HEK293 (cell line): ENCODE data around the gene C1orf35.

Experiments used
- CTCF ChIA-PET: fragments of 350-600 bp; formaldehyde crosslinking; extraction: SDS; loops from one replicate; lab custom pipeline; 2021; ENCODE audit warnings: antibody characterized with exemption; lab: Yijun Ruan, JAX
- POLR2A ChIA-PET: fragments of 300-600 bp; formaldehyde crosslinking; extraction: SDS; loops from one replicate; lab custom pipeline; 2020; ENCODE audit warnings: antibody characterized with exemption, inconsistent platforms; lab: Yijun Ruan, JAX
- H3K27ac ChIP-seq: fragments of 200-500 bp; sonication (Bioruptor generic); 2 replicates; pipeline ENCODE4 v1.5.1; 2014; ENCODE audit warnings: low read depth, low read length, control low read depth, inconsistent platforms; ENCODE audit errors: extremely low read depth
- H3K36me3 ChIP-seq, 2 experiments: fragments of 200-500 bp in 1 of 2; sonication (Bioruptor generic) in 1 of 2; 1 replicate in 1 of 2; 2 replicates in 1 of 2; pipeline ENCODE4 v1.5.1; 2014 to 2017; ENCODE audit warnings: inconsistent platforms in 2 of 2, low read length in 2 of 2; ENCODE audit not compliant: control insufficient read depth in 2 of 2, insufficient read depth in 1 of 2
- H3K4me1 ChIP-seq: fragments of 200-500 bp; sonication (Bioruptor generic); 2 replicates; pipeline ENCODE4 v1.5.1; 2014; ENCODE audit warnings: mild to moderate bottlenecking, low read length, inconsistent platforms; ENCODE audit not compliant: control insufficient read depth, insufficient read depth
- H3K4me3 ChIP-seq: 2 replicates; pipeline ENCODE4 v1.5.1; 2011; ENCODE audit warnings: low read depth, mild to moderate bottlenecking, control low read depth, low read length, moderate library complexity
- H3K9me3 ChIP-seq: fragments of 200-500 bp; sonication (Bioruptor generic); 2 replicates; pipeline ENCODE4 v1.5.1; 2014; ENCODE audit warnings: low read depth, low read length, inconsistent platforms; ENCODE audit not compliant: control insufficient read depth, insufficient read depth
- CTCF ChIP-seq: fragments of 450-650 bp; formaldehyde crosslinking; IDR thresholded peaks from 2 replicates; pipeline ENCODE4 v1.5.1; 2016; ENCODE audit warnings: missing biosample characterization, missing genetic modification characterization
- HOXD13 ChIP-seq: sonication (generic); formaldehyde crosslinking; IDR thresholded peaks from 2 replicates; pipeline ENCODE4 v1.8.0; 2022; ENCODE audit warnings: missing genetic modification reagents, borderline replicate concordance
- OSR2 ChIP-seq: fragments of 450-650 bp; formaldehyde crosslinking; IDR thresholded peaks from 2 replicates; pipeline ENCODE4 v1.5.1; 2016; ENCODE audit warnings: missing biosample characterization, missing genetic modification characterization
- TCF7L2 ChIP-seq: IDR thresholded peaks from 2 replicates; pipeline ENCODE4 v1.6.1; 2011; ENCODE audit warnings: low read depth, mild to moderate bottlenecking, inconsistent platforms, low read length, moderate library complexity, borderline replicate concordance
- TRIM28 ChIP-seq: IDR thresholded peaks from 2 replicates; pipeline ENCODE4 v1.6.1; 2011; ENCODE audit warnings: low read length, control low read depth, borderline replicate concordance
- ZBTB1 ChIP-seq: fragments of 450-650 bp; formaldehyde crosslinking; IDR thresholded peaks from 2 replicates; pipeline ENCODE4 v1.5.1; 2016; ENCODE audit warnings: missing biosample characterization, missing genetic modification characterization
- ZNF138 ChIP-seq: fragments of 450-650 bp; formaldehyde crosslinking; IDR thresholded peaks from 2 replicates; pipeline ENCODE4 v1.5.1; 2016; ENCODE audit warnings: missing biosample characterization, missing genetic modification characterization, borderline replicate concordance
- ZNF140 ChIP-seq: fragments of 450-650 bp; formaldehyde crosslinking; IDR thresholded peaks from 2 replicates; pipeline ENCODE4 v1.5.1; 2016; ENCODE audit warnings: missing biosample characterization, missing genetic modification characterization
- ZNF324 ChIP-seq: fragments of 450-650 bp; formaldehyde crosslinking; IDR thresholded peaks from 2 replicates; pipeline ENCODE4 v1.5.1; 2016; ENCODE audit warnings: missing biosample characterization, missing genetic modification characterization
- ZNF394 ChIP-seq: fragments of 450-650 bp; formaldehyde crosslinking; IDR thresholded peaks from 2 replicates; pipeline ENCODE4 v1.5.1; 2016; ENCODE audit warnings: missing biosample characterization, missing genetic modification characterization, mild to moderate bottlenecking, moderate library complexity, borderline replicate concordance
- ZNF423 ChIP-seq: fragments of 450-650 bp; formaldehyde crosslinking; IDR thresholded peaks from 2 replicates; pipeline ENCODE4 v1.5.1; 2016; ENCODE audit warnings: missing biosample characterization, missing genetic modification characterization
- ZNF488 ChIP-seq: fragments of 450-650 bp; formaldehyde crosslinking; IDR thresholded peaks from 2 replicates; pipeline ENCODE4 v1.5.1; 2016; ENCODE audit warnings: missing biosample characterization, missing genetic modification characterization
- ZNF521 ChIP-seq: fragments of 450-650 bp; formaldehyde crosslinking; IDR thresholded peaks from 2 replicates; pipeline ENCODE4 v1.5.1; 2017; ENCODE audit warnings: missing biosample characterization, mild to moderate bottlenecking, missing genetic modification characterization
- ZNF544 ChIP-seq: fragments of 450-650 bp; formaldehyde crosslinking; IDR thresholded peaks from 2 replicates; pipeline ENCODE4 v1.5.0; 2017; ENCODE audit warnings: missing biosample characterization, missing genetic modification characterization
- ZNF560 ChIP-seq: fragments of 450-650 bp; formaldehyde crosslinking; IDR thresholded peaks from 2 replicates; pipeline ENCODE4 v1.5.1; 2017; ENCODE audit warnings: missing biosample characterization, missing genetic modification characterization, borderline replicate concordance
- ZNF561 ChIP-seq: fragments of 450-650 bp; IDR thresholded peaks from 2 replicates; pipeline ENCODE4 v1.5.1; 2018; ENCODE audit warnings: missing biosample characterization, missing genetic modification characterization, borderline replicate concordance
- ZNF623 ChIP-seq: fragments of 450-650 bp; formaldehyde crosslinking; IDR thresholded peaks from 2 replicates; pipeline ENCODE4 v1.5.1; 2016; ENCODE audit warnings: missing biosample characterization, missing genetic modification characterization
- ZNF660 ChIP-seq: fragments of 450-650 bp; IDR thresholded peaks from 2 replicates; pipeline ENCODE4 v1.5.1; 2018; ENCODE audit warnings: missing biosample characterization, mild to moderate bottlenecking, missing genetic modification characterization
- ZNF664 ChIP-seq: fragments of 450-650 bp; formaldehyde crosslinking; IDR thresholded peaks from 2 replicates; pipeline ENCODE4 v1.5.1; 2016; ENCODE audit warnings: missing biosample characterization, missing genetic modification characterization
- ZNF701 ChIP-seq: fragments of 450-650 bp; formaldehyde crosslinking; IDR thresholded peaks from 2 replicates; pipeline ENCODE4 v1.5.1; 2016; ENCODE audit warnings: missing biosample characterization, missing genetic modification characterization
- ZNF830 ChIP-seq: fragments of 450-650 bp; IDR thresholded peaks from 2 replicates; pipeline ENCODE4 v1.5.0; 2018; ENCODE audit warnings: missing biosample characterization, missing genetic modification characterization, low read depth, mild to moderate bottlenecking, moderate library complexity
- ZSCAN30 ChIP-seq: fragments of 450-650 bp; IDR thresholded peaks from 2 replicates; pipeline ENCODE4 v1.5.1; 2018; ENCODE audit warnings: missing biosample characterization, mild to moderate bottlenecking, missing genetic modification characterization, moderate library complexity
- ZSCAN5A ChIP-seq: fragments of 450-650 bp; formaldehyde crosslinking; IDR thresholded peaks from 2 replicates; pipeline ENCODE4 v1.5.1; 2016; ENCODE audit warnings: missing biosample characterization, missing genetic modification characterization
- TF ChIP-seq, protein P1 (sequence below): fragments of 450-650 bp; IDR thresholded peaks from 2 replicates; pipeline ENCODE4 v1.5.1; 2018; ENCODE audit warnings: missing biosample characterization, mild to moderate bottlenecking, missing genetic modification characterization
- TF ChIP-seq, protein P2 (sequence below): sonication (generic); formaldehyde crosslinking; IDR thresholded peaks from 2 replicates; pipeline ENCODE4 v1.8.1; 2022; ENCODE audit warnings: mild to moderate bottlenecking, moderate library complexity, missing genetic modification reagents
- TF ChIP-seq, protein P3 (sequence below): fragments of 450-650 bp; formaldehyde crosslinking; conservative IDR thresholded peaks from 2 replicates; pipeline ENCODE4 v1.5.1; 2016; ENCODE audit warnings: low read depth, missing biosample characterization, missing genetic modification characterization

Gene C1orf35

GRCh38 chr1:228136901-228137300 is 33.8 kb upstream of the C1orf35 start:
- Histone ChIP-seq H3K9me3 (no peaks in the 10 kb centered on the region), H3K4me3 (no peak overlapping the region), H3K36me3 (peaks cover 0 to 6% of the 10 kb centered on the region in 2 experiments; a peak in 1 of 3 replicates), H3K4me1 (peaks cover 11% of the 10 kb centered on the region), H3K27ac (no peak overlapping the region)
- CTCF ChIA-PET: interaction anchor here (0.6 to 1.3 kb wide), 6 partner anchors 8 to 322 kb away, joined by 3 to 7 read pairs (median 4); partner anchors contain the start of gene IBA57
- TF ChIP-seq ZNF488 (tag by site-specific recombination): no peak
- TF ChIP-seq, protein P1, sequence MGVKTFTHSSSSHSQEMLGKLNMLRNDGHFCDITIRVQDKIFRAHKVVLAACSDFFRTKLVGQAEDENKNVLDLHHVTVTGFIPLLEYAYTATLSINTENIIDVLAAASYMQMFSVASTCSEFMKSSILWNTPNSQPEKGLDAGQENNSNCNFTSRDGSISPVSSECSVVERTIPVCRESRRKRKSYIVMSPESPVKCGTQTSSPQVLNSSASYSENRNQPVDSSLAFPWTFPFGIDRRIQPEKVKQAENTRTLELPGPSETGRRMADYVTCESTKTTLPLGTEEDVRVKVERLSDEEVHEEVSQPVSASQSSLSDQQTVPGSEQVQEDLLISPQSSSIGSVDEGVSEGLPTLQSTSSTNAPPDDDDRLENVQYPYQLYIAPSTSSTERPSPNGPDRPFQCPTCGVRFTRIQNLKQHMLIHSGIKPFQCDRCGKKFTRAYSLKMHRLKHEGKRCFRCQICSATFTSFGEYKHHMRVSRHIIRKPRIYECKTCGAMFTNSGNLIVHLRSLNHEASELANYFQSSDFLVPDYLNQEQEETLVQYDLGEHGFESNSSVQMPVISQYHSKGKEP: no peak
- TF ChIP-seq ZNF140 (tag by site-specific recombination): no peak
- no peak for TF ChIP-seq TCF7L2
- no peak for TF ChIP-seq ZNF660 (tag by site-specific recombination)
- TF ChIP-seq, protein P2, sequence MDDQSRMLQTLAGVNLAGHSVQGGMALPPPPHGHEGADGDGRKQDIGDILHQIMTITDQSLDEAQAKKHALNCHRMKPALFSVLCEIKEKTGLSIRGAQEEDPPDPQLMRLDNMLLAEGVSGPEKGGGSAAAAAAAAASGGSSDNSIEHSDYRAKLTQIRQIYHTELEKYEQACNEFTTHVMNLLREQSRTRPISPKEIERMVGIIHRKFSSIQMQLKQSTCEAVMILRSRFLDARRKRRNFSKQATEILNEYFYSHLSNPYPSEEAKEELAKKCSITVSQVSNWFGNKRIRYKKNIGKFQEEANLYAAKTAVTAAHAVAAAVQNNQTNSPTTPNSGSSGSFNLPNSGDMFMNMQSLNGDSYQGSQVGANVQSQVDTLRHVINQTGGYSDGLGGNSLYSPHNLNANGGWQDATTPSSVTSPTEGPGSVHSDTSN (CRISPR knock-in tag): no peak
- TF ChIP-seq ZNF561 (tag by site-specific recombination): no peak
- no peak for TF ChIP-seq OSR2 (tag by site-specific recombination)
- TF ChIP-seq ZNF394 (tag by site-specific recombination): no peak
- TF ChIP-seq ZNF701: no peak
- TF ChIP-seq ZSCAN5A (tag by site-specific recombination): no peak
- TF ChIP-seq, protein P3, sequence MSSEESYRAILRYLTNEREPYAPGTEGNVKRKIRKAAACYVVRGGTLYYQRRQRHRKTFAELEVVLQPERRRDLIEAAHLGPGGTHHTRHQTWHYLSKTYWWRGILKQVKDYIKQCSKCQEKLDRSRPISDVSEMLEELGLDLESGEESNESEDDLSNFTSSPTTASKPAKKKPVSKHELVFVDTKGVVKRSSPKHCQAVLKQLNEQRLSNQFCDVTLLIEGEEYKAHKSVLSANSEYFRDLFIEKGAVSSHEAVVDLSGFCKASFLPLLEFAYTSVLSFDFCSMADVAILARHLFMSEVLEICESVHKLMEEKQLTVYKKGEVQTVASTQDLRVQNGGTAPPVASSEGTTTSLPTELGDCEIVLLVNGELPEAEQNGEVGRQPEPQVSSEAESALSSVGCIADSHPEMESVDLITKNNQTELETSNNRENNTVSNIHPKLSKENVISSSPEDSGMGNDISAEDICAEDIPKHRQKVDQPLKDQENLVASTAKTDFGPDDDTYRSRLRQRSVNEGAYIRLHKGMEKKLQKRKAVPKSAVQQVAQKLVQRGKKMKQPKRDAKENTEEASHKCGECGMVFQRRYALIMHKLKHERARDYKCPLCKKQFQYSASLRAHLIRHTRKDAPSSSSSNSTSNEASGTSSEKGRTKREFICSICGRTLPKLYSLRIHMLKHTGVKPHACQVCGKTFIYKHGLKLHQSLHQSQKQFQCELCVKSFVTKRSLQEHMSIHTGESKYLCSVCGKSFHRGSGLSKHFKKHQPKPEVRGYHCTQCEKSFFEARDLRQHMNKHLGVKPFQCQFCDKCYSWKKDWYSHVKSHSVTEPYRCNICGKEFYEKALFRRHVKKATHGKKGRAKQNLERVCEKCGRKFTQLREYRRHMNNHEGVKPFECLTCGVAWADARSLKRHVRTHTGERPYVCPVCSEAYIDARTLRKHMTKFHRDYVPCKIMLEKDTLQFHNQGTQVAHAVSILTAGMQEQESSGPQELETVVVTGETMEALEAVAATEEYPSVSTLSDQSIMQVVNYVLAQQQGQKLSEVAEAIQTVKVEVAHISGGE (tag by site-specific recombination): no peak
- no peak for TF ChIP-seq ZNF324 (tag by site-specific recombination)
- TF ChIP-seq ZNF623: no peak
- TF ChIP-seq ZNF521 (tag by site-specific recombination): no peak
- no peak for TF ChIP-seq ZBTB1 (tag by site-specific recombination)
- TF ChIP-seq HOXD13 (CRISPR knock-in tag): no peak
- POLR2A ChIA-PET: interaction anchor here (1.7 kb wide), 1 partner anchor 28 kb away, joined by 6 read pairs; no protein-coding TSS in a partner anchor

GRCh38 chr1:228134591-228134990 is 31.5 kb upstream of the C1orf35 start:
- no peaks in the 10 kb centered on the region for H3K36me3 ChIP-seq
- H3K27ac ChIP-seq: no peak overlapping the region
- H3K4me1 ChIP-seq: no peaks in the 10 kb centered on the region
- no peak overlapping the region for H3K4me3 ChIP-seq
- CTCF ChIA-PET: no interaction called here
- POLR2A ChIA-PET: interaction anchor here (0.5 kb wide), 1 partner anchor 42 kb away, joined by 6 read pairs; no protein-coding TSS in a partner anchor
- H3K9me3 ChIP-seq: no peaks in the 10 kb centered on the region
- TF ChIP-seq ZNF560 (tag by site-specific recombination) (no peak), ZNF138 (tag by site-specific recombination) (no peak), ZNF423 (tag by site-specific recombination) (no peak), ZNF830 (tag by site-specific recombination) (no peak), ZNF664 (no peak), ZSCAN30 (tag by site-specific recombination) (no peak), CTCF (tag by site-specific recombination) (no peak), TRIM28 (no peak), ZNF140 (tag by site-specific recombination) (no peak), ZNF324 (tag by site-specific recombination) (no peak), ZNF544 (no peak)
